ENCODE data around the gene GSTP1. TPM values are rescaled to one million over a fixed set of nuclear protein-coding genes. Genes with fewer than 3 reads are reported as not detected.

GSTP1 gene
- total and polyA plus RNA-seq, 2 of the 8 experiments (the other 6 are each of a cell fraction or from before 2014, with no cell fraction given): 1,454 to 3,329 TPM

- peak; percentile 68 for TF ChIP-seq ASH2L (IDR thresholded peaks at IDR 0.05; ENCODE audit: low read length)
- TF ChIP-seq CTCF (IDR thresholded peaks at IDR 0.05; ENCODE audit: control extremely low read depth in 1 of 3, insufficient read depth in 1 of 3, low read depth in 1 of 3, low read length in 3 of 3): peak; percentile 52 to 87 (median 64)
- TF ChIP-seq JUND (IDR thresholded peaks at IDR 0.05; ENCODE audit: low read length): peak; percentile 48; the same call in 1 of the 2 replicates
- TF ChIP-seq MAFK (IDR thresholded peaks at IDR 0.05; ENCODE audit: low read depth, low read length): peak; percentile 86; the same call in 1 of the 2 replicates
- peak in 1 of 2 experiments; percentile 18; a peak in 2 of 4 replicates for TF ChIP-seq SIN3A (conservative IDR thresholded peaks at IDR 0.05 in 1 of 2, IDR thresholded peaks at IDR 0.05 in 1 of 2; ENCODE audit: low read depth in 1 of 2, low read length in 2 of 2)
- TF ChIP-seq TBP (IDR thresholded peaks at IDR 0.05; ENCODE audit: low read depth, low read length): peak; percentile 94
- TF ChIP-seq RAD21 (IDR thresholded peaks at IDR 0.05 in 1 of 2, conservative IDR thresholded peaks at IDR 0.05 in 1 of 2; ENCODE audit: low read depth in 2 of 2, low read length in 2 of 2): peak; percentile 30 to 64; a peak in 3 of 4 replicates
- no peak for TF ChIP-seq ATF3 (IDR thresholded peaks at IDR 0.05; ENCODE audit: insufficient read depth, low read depth, low read length)
- TF ChIP-seq TAF1 (IDR thresholded peaks at IDR 0.05; ENCODE audit: low read depth, low read length): peak; percentile 89
- TF ChIP-seq HDAC2 (IDR thresholded peaks at IDR 0.05; ENCODE audit: borderline replicate concordance in 1 of 2, low read depth in 2 of 2, low read length in 2 of 2): peak; percentile 19 to 96; a peak in 2 of 4 replicates
- 0 out of 2 replicates have a peak, but pooled peaks have one; percentile 8 for TF ChIP-seq RXRA (IDR thresholded peaks at IDR 0.05; ENCODE audit: insufficient read depth, low read depth, low read length)
- peak in 1 of 2 experiments; percentile 81; a peak in 1 of 3 replicates for TF ChIP-seq EP300 (IDR thresholded peaks at IDR 0.05; ENCODE audit: borderline replicate concordance in 1 of 2, low read depth in 2 of 2, low read length in 2 of 2)
- TF ChIP-seq CBX5 (IDR thresholded peaks at IDR 0.05; ENCODE audit: low read depth, low read length): no peak
- no peak for TF ChIP-seq GABPA (IDR thresholded peaks at IDR 0.05; ENCODE audit: borderline replicate concordance, insufficient read depth, low read length)
- 0 out of 2 replicates have a peak, but pooled peaks have one; percentile 8 for TF ChIP-seq MAX (IDR thresholded peaks at IDR 0.05)
- peak; percentile 75 for TF ChIP-seq TAF7 (optimal IDR thresholded peaks at IDR 0.05; ENCODE audit: borderline replicate concordance, low read depth, low read length)
- peak; percentile 95 for TF ChIP-seq POLR2AphosphoS5 (IDR thresholded peaks at IDR 0.05; ENCODE audit: low read depth, low read length)
Measured at GRCh38 chr11:67583247-67584204, at the start of gene GSTP1 (continued).
